Measurements from ENCODE around the gene MAML3.

- TF ChIP-seq EP300 (IDR thresholded peaks at IDR 0.05) (no peak), CTCF (IDR thresholded peaks at IDR 0.05) (no peak)
Observed at GRCh38 chr4:139916041-139916440, 237.9 kb downstream of the MAML3 start.
